Adrenal gland (tissue), 5 donors: ENCODE results near the gene CFAP20.

ENCODE experiments used
- POLR2A ChIP-seq, 2 donors: fragments of 450-650 bp; IDR thresholded peaks; one replicate each; pipeline ENCODE4 v1.6.1; 2017; ENCODE audit warnings: antibody characterized with exemption in 2 of 2, mild to moderate bottlenecking in 2 of 2, moderate library complexity in 1 of 2
- TF ChIP-seq, protein P1 (sequence below), 6 experiments: fragments of 450-650 bp in 4 of 6; fragments of 200-600 bp in 2 of 6; sonication (generic) in 1 of 6; IDR thresholded peaks; 1 replicate in 5 of 6; 2 replicates in 1 of 6; pipeline versions ENCODE4 v1.5.1 to v1.8.0; 2016 to 2021; ENCODE audit warnings: antibody characterized with exemption in 6 of 6, mild to moderate bottlenecking in 2 of 6, moderate library complexity in 1 of 6
- donor health status: DM: no; HTN: no; CAD: no.

DNA sequence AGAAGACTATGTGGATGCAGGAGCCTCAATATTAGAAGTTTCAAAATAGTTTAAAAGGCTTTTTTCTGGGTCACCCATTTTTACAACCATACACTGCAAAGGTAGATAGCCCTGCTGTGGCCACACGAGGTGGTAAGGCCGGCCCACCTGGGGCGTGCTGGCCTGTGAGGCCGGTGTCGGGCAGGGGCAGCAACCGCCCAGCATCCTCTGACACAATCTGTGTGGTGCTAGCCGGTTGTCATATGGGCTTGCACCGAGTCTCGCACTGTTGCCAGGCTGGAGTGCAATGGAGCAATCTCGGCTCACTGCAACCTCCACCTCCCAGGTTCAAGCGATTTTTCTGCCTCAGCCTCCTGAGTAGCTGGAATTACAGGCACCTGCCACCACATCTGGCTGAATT, 44.0 kb downstream of the CFAP20 start:
- TF ChIP-seq, protein P1, sequence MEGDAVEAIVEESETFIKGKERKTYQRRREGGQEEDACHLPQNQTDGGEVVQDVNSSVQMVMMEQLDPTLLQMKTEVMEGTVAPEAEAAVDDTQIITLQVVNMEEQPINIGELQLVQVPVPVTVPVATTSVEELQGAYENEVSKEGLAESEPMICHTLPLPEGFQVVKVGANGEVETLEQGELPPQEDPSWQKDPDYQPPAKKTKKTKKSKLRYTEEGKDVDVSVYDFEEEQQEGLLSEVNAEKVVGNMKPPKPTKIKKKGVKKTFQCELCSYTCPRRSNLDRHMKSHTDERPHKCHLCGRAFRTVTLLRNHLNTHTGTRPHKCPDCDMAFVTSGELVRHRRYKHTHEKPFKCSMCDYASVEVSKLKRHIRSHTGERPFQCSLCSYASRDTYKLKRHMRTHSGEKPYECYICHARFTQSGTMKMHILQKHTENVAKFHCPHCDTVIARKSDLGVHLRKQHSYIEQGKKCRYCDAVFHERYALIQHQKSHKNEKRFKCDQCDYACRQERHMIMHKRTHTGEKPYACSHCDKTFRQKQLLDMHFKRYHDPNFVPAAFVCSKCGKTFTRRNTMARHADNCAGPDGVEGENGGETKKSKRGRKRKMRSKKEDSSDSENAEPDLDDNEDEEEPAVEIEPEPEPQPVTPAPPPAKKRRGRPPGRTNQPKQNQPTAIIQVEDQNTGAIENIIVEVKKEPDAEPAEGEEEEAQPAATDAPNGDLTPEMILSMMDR (IDR thresholded peaks at IDR 0.05): no peak
- no peak for TF ChIP-seq POLR2A (IDR thresholded peaks at IDR 0.05)
